HG03439 (cell line): ENCODE data around the gene CUX1.
"Not testable (repeated sequence)": the region's sequence is repeated elsewhere in the genome, so short reads cannot be mapped to it uniquely, and the experiment has no call there.

Source experiments
- ATAC-seq: cut with Tn5 transposase; IDR thresholded peaks from one replicate; pipeline ENCODE4 v1.9.1; 2021; ENCODE audit warnings: mild to moderate bottlenecking, moderate library complexity; ENCODE audit not compliant: unreplicated experiment

The CUX1 gene

DNA sequence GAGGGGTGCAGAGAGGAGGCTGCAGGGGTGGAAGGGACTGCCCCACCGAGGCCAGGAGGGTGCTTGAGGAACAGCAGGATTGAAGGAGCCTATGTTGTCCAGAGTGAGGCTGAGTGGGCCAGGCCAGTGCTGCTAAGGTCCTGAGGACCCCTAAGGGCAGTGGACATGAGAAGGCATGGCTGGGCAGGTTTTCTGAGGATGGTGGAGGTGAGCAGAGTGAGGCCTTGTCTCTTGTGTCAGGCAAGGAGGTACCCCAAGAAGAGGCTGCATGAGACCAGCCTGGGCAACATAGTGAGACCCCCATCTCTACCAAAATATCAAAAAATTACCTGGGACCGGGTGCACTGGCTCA, 474.5 kb downstream of the CUX1 start:
- no peak for ATAC-seq

DNA sequence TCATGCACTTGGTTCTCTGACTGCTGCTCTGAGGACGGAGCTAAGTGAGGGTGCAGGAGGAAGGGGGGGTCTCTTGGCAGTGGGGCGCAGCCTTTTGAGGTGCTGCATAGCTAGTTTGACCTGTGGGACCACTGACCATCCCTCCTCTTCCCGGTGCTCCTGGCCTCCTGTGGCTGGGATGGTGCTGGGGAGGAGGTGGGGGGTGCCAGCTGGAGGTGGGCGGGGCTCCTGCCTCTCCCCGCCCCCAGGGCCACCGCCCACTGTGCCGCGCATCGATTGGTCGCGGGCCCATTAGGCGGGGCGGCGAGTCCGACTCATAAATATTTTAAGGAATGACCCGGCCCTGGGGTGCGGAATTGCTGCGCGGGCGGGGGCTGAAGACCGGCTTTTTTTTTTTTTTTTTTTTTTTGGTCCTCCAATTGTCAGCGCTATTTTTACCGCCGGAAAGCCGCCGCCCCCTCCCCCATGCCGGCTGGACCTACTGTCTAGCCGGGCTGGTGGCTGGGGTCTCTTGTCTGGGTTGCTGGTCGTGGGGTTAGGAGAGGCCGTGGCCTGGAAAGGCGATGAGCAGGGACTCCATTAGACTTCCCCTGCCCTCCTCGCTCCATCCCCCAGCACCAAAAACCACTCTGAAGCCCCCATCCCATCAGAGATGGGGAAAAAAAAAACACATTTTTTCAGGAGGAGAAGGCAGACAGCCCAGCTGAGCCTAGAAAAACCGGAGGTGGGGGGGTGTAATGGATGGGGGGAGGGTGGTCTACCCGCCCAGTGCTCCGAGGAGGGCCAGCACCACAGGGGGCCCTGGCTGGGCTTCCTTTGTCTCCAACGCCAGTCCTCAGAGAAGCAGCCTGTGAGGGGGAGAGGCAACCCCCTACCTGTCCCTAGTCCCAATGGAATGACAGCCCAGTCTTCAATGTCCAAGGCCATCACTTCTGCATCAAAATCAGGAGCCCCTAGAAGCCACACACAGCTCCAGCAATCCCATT, 475.7 kb downstream of the CUX1 start:
- no peak for ATAC-seq

- no peak for ATAC-seq
These were observed 477.2 kb downstream of the CUX1 start for GRCh38 chr7:102294589-102294988.

DNA sequence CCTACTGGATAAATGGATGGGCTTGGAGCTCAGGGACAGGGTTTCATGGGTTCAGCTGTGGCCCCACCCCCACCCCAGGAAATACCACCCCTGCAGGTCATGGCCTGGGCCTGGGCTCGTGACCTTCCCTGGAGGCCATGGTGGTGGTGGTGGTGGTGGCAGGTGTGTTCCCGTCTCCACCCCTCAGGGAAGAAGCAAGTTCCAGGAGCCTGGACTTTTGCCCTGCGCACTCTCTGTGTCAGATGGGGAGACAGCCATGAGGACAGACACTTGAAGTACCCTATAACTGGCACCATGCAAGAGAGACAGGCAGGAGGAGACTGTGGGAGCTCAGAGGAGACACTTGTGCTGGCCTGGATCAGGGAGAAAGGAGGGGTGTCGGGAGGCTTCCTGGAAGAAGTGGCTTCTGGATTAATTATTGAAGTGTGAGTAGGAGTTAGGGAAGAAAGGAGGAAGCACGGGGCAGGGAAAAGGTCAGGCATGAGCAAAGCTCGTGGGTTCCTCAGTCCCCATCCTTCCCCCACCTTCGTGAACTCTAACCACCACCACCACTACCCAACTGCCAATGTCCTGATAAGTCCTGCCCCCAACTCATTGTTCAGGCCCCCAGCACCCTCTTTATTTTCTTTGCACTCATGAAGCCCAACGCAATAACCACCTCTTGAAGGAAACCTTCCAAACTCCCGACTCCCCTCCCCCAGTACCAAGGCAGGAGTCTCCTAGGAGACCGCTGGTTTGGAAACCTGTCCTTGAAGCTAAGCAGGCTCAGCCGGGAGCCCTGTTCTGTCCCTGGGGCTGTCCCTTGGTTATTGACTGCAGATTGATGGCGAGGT, 478.1 kb downstream of the CUX1 start:
- ATAC-seq: no peak

DNA sequence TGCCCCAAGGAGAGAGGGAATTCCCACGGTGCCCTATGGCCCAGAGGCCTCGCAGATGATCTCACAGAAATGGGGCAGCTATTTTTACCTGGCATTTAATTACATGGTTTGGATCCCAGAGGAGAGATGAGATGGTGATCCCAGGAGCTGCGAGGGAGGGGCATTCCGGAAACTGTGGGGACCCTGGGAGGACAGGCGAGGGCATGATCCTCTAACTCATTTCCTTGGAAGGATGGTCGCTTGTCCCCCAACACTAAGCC, 478.7 kb downstream of the CUX1 start:
- no peak for ATAC-seq

- ATAC-seq: no peak
These were observed 479.1 kb downstream of the CUX1 start for GRCh38 chr7:102296514-102296913.

GRCh38 chr7:102297487-102298218, 480.2 kb downstream of the CUX1 start:
- no peak for ATAC-seq

- ATAC-seq: no peak
These were observed 483.3 kb downstream of the CUX1 start for GRCh38 chr7:102300643-102301221.

GRCh38 chr7:102301367-102301766, 483.9 kb downstream of the CUX1 start:
- ATAC-seq: not testable (repeated sequence)

- ATAC-seq: no peak
These were observed 484.6 kb downstream of the CUX1 start for GRCh38 chr7:102302025-102302424.

DNA sequence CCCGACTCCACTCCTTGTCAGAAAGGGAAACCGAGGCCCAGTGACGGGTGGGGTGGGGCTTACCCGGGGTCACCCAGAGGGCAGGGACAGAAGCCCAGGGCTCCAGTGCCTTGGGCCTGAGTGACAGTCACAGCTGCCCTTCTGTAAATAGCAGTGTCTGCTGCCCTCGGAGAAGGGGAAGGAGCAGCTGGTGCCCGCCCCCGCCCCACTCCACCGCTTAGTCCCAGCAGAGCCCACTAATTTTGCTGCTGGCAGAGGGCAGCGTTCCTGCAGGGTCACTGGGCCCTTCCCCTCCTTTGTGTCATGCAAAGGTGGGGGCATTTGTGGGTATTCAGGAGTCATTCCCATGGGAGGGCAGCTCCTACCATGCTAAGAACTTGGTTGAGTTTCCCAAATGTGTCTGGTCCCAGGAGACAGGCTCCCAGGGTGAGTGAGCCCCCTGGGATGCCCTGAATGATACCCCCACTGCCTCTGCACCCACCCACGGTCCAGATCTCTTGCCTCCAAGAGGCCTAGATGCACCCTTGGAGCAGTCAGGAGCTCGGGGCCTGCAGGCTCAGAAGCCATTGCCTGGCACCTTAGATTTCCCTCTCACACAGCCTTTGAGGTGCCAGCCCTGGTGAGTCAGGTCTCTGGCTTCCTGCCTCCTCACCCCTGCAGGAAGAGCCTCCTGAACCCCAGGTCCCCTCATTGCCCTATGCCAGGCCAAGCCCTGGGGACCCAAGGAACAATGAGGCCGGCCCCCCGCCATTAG, 486.4 kb downstream of the CUX1 start:
- no peak for ATAC-seq

- ATAC-seq: no peak
These were observed 487.2 kb downstream of the CUX1 start for GRCh38 chr7:102304668-102305067.

DNA sequence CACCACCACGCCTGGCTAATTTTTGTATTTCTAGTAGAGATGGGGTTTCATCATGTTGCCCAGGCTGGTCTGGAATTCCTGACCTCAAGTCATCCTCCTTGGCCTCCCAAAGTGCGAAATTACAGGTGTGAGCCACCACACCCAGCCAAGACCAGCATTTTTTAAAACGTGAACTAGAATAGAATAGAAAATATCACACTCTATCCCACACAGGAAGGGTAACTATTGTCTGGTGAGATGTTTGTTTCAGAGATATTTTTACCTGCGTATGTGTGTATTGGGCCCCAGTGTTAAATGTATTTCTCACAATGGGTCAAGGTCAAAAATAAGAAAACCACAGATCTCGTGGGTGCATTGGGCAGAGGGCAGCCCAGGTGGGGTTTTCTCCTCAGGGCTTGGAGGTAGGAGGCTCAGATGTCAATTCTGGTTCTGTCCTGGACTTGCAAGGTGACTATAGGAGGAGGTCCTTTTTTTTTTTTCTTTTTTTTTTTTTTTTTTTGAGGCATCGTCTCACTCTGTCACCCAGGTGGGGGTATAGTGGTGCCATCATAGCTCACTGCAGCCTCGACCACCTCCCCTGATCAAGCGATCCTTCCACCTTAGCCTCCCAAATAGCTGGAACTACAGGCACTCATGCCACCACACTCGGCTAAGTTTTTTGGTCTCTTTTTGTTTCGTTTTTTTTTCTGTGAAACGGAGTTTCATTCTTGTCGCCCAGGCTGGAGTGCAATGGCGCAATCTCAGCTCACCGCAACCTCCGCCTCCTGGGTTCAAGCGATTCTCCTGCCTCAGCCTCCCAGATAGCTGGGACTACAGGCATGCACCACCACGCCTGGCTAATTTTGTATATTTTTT, 488.2 kb downstream of the CUX1 start:
- peak; percentile 45 for ATAC-seq

DNA sequence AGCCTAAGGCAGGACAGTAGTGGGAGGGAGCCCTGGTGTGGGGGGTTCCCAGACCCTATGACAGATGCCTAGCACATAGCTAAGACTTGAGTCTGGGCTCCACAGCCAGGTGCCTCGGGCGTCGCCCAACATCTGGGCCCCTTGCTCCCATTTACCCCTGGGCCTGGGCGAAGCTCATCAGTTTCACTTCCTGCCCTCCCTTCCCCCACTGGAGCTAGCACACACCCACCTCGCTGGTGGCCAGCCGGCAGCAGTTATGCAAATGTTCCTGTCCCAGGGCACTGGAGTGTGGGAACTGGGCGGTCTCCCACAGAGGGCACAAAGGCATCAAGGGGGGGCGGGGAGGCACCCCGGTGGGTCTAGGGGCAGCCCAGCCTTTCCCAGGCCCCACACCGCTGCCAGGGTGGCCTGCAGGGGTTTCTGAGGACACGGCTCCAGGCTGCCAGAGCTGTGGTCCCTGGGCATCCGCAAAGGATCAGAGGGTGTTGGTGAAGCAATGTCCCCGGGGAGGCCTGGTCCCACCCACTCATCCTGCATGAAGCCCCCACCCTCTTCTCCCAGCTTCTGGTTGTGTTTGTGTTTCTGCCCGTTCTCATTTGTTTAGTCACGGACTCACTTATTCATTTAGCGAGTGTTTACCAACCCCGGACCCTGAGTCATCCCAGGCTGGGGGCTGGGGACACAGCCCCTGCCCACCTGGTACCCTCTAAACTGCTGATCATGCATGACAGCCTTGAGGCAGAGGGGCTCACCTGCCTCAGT, 489.7 kb downstream of the CUX1 start:
- ATAC-seq: peak; percentile 67

GRCh38 chr7:102310414-102310815, 493.0 kb downstream of the CUX1 start:
- no peak for ATAC-seq

- no peak for ATAC-seq
These were observed 494.9 kb downstream of the CUX1 start for GRCh38 chr7:102312317-102312716.

DNA sequence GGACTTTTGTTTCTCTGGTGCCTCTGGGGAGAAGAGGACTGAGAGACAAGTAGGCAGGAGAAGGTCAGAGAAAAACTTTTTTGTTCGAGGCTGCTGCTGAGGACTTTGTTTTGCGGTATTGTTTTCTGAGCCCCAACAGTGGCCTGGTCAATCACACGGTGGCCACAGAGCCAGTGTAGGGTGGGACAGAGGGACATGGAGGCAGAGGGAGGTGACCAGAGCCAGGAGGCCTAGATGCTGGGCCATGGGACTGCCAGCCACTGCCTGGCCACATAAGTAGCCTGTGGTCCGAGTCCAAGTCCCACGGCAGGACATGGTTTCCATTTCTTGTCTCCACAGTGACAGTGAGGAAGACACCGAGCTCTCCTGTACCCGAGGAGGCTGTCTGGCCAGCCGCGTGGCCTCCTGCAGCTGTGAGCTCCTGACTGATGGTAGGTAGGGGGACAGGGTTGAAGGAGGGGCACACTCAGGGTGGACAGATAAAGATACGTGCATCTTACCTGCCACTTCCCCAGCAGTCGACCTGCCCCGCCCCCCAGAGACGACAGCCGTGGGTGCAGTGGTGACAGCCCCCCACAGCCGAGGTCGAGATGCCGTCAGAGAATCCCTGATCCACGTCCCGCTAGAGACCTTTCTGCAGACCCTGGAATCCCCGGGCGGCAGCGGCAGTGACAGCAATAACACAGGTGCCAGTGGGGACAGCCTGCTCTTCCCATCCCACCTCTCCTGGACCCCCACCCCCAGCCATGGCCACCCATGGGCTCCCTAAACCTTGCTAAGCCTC, 496.8 kb downstream of the CUX1 start:
- ATAC-seq: no peak
